K562 (cell line): ENCODE results near the gene GET3. TPM values are rescaled to one million over a fixed set of nuclear protein-coding genes. Genes with fewer than 3 reads are reported as not detected.

Source experiments
- BCOR ChIP-seq: fragments of 450-650 bp; IDR thresholded peaks from 2 replicates; pipeline ENCODE4 v1.6.1; 2016
- GTF2A2 ChIP-seq: IDR thresholded peaks from 2 replicates; pipeline ENCODE4 v1.6.1; 2016; ENCODE audit warnings: mild to moderate bottlenecking, missing genetic modification characterization, missing compliant biosample characterization
- HMG20B ChIP-seq: fragments of 250-450 bp; sonication (Bioruptor Pico); IDR thresholded peaks from 2 replicates; pipeline ENCODE4 v1.5.0; 2021; ENCODE audit warnings: mild to moderate bottlenecking
- MECOM ChIP-seq: fragments of 250-450 bp; sonication (Bioruptor Pico); IDR thresholded peaks from 2 replicates; pipeline ENCODE4 v1.8.0; 2022; ENCODE audit warnings: inconsistent platforms
- MTF1 ChIP-seq: fragments of 250-450 bp; sonication (Bioruptor Pico); IDR thresholded peaks from 2 replicates; pipeline ENCODE4 v1.9.0; 2021; ENCODE audit warnings: moderate library complexity, mild to moderate bottlenecking, inconsistent platforms, borderline replicate concordance
- NONO ChIP-seq, 2 experiments: fragments of 200-400 bp in 1 of 2; fragments of 450-650 bp in 1 of 2; formaldehyde crosslinking in 1 of 2; IDR thresholded peaks; 2 replicates each; pipeline ENCODE4 v1.6.1; 2017; ENCODE audit warnings: low read depth in 2 of 2, mild to moderate bottlenecking in 2 of 2, moderate library complexity in 2 of 2, low read length in 1 of 2
- SMAD2 ChIP-seq: fragments of 150-350 bp; IDR thresholded peaks from 2 replicates; pipeline ENCODE4 v1.6.1; 2014; ENCODE audit warnings: low read depth, mild to moderate bottlenecking, low read length
- SNAPC5 ChIP-seq: fragments of 250-450 bp; sonication (Bioruptor Pico); IDR thresholded peaks from 2 replicates; pipeline ENCODE4 v1.8.0; 2021; ENCODE audit warnings: moderate library complexity, mild to moderate bottlenecking, inconsistent platforms
- ZKSCAN1 ChIP-seq: fragments of 150-350 bp; IDR thresholded peaks from 2 replicates; pipeline ENCODE4 v1.6.1; 2016; ENCODE audit warnings: low read depth, low read length
- ZNF766 ChIP-seq: fragments of 200-800 bp; sonication (Bioruptor generic); conservative IDR thresholded peaks from 2 replicates; pipeline ENCODE4 v1.6.1; 2016; ENCODE audit warnings: missing genetic modification characterization, missing compliant biosample characterization
- polyA plus RNA-seq, 8 experiments: library from polyadenylated mRNA; depleted of rRNA in 4 of 8; stranded (reverse) in 5 of 8; unstranded in 3 of 8; fragments of >200 nt; fragmentation: Nextera tagmentation in 2 of 8; fragmentation: Illumina TruSeq in 1 of 8; extraction: Ambion mirVana in 2 of 8; extraction: Trizol in 1 of 8; gene quantifications; 2 replicates each; pipeline versions ENCODE4 v1.2.1 to v1.2.3, GENCODE V29; 2011 to 2014; ENCODE audit warnings: inconsistent platforms in 1 of 8, missing spikeins in 1 of 8
- total RNA-seq, 7 experiments: library from RNA; depleted of rRNA in 6 of 7; stranded (reverse); fragments of >200 nt in 6 of 7; fragmentation: Illumina TruSeq in 2 of 7; extraction: Trizol in 2 of 7; gene quantifications; 2 replicates each; pipeline versions ENCODE4 v1.2.1 to v1.2.3, GENCODE V29; 2011 to 2021; ENCODE audit warnings: low replicate concordance in 1 of 7
- TF ChIP-seq, protein P1 (sequence below): fragments of 250-450 bp; sonication (Bioruptor Pico); IDR thresholded peaks from 2 replicates; pipeline ENCODE4 v1.8.0; 2022; ENCODE audit warnings: inconsistent platforms, mild to moderate bottlenecking, moderate library complexity, borderline replicate concordance
- TF ChIP-seq, protein P2 (sequence below): fragments of 450-650 bp; IDR thresholded peaks from 2 replicates; pipeline ENCODE4 v1.7.1; 2018; ENCODE audit warnings: mild to moderate bottlenecking, low read depth; ENCODE audit not compliant: partially characterized antibody

The GET3 gene
- total and polyA plus RNA-seq, 9 of the 15 experiments (the other 6 are each of a cell fraction or from before 2014, with no cell fraction given): 8.3 to 83.5 (median 51.8) TPM

DNA sequence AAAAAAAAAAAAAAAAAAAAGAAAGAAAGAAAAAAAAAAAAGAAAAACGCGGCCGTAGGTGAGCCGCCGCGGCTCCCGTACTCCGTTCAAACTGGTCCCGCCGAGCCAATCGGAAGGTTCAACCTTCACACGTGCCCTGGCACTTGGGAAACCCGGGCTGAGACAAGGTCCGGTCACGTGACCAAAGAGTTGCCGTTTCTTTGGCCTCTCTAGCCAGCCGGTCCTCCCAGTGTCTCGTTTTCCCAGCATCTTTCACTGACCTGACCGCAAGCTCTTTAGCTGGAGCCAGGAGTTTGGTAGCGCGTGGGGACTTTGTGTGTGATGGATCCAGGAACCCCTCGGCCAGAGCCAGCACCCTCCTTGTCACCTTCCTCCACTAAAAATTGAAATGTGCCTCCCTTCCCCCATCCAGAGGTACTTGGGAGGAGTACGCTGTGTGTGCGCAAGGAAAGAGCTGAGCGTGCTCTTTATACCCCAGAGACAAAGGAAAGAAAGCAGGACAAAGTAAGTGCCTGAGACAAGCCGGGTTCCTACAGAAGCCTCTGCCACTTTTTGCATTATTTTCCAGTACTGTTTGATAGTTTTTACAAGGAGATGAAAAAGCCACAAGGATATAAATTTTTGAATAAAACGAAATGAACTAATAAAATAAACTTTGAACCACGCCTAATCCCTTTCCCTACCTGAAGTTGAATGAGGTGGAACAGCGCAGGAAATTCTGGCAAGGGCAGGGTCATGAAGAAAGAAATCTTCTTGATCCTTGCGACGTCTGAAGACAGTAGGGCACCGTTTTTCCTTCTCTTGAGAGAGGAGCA lies 14.5 kb upstream of the GET3 start (continued):
- peak; percentile 16; the same call in 1 of the 2 replicates for TF ChIP-seq MTF1
- no peak for TF ChIP-seq SMAD2
- TF ChIP-seq, protein P1, sequence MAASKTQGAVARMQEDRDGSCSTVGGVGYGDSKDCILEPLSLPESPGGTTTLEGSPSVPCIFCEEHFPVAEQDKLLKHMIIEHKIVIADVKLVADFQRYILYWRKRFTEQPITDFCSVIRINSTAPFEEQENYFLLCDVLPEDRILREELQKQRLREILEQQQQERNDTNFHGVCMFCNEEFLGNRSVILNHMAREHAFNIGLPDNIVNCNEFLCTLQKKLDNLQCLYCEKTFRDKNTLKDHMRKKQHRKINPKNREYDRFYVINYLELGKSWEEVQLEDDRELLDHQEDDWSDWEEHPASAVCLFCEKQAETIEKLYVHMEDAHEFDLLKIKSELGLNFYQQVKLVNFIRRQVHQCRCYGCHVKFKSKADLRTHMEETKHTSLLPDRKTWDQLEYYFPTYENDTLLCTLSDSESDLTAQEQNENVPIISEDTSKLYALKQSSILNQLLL (CRISPR knock-in tag): no peak
- TF ChIP-seq MECOM: no peak
- no peak for TF ChIP-seq GTF2A2
- no peak for TF ChIP-seq SNAPC5
- TF ChIP-seq ZKSCAN1: no peak
- TF ChIP-seq BCOR: peak; percentile 69; the same call in 1 of the 2 replicates
- TF ChIP-seq HMG20B (CRISPR knock-in tag): no peak
- no peak for TF ChIP-seq NONO (IDR thresholded peaks at IDR 0.05; ENCODE audit: low read depth in 2 of 2, low read length in 1 of 2)
- peak; percentile 79; the same call in 1 of the 2 replicates for TF ChIP-seq ZNF766 (CRISPR knock-in tag)
- TF ChIP-seq, protein P2, sequence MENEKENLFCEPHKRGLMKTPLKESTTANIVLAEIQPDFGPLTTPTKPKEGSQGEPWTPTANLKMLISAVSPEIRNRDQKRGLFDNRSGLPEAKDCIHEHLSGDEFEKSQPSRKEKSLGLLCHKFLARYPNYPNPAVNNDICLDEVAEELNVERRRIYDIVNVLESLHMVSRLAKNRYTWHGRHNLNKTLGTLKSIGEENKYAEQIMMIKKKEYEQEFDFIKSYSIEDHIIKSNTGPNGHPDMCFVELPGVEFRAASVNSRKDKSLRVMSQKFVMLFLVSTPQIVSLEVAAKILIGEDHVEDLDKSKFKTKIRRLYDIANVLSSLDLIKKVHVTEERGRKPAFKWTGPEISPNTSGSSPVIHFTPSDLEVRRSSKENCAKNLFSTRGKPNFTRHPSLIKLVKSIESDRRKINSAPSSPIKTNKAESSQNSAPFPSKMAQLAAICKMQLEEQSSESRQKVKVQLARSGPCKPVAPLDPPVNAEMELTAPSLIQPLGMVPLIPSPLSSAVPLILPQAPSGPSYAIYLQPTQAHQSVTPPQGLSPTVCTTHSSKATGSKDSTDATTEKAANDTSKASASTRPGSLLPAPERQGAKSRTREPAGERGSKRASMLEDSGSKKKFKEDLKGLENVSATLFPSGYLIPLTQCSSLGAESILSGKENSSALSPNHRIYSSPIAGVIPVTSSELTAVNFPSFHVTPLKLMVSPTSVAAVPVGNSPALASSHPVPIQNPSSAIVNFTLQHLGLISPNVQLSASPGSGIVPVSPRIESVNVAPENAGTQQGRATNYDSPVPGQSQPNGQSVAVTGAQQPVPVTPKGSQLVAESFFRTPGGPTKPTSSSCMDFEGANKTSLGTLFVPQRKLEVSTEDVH: peak; percentile 64
